Adrenal gland (tissue), 5 donors: ENCODE measurements around the gene ARL15.

Source experiments
- CTCF ChIP-seq, 6 experiments: fragments of 450-650 bp in 4 of 6; fragments of 200-600 bp in 2 of 6; sonication (generic) in 1 of 6; IDR thresholded peaks; 1 replicate in 5 of 6; 2 replicates in 1 of 6; pipeline versions ENCODE4 v1.5.1 to v1.8.0; 2016 to 2021; ENCODE audit warnings: antibody characterized with exemption in 6 of 6, mild to moderate bottlenecking in 2 of 6, moderate library complexity in 1 of 6
- POLR2A ChIP-seq, 2 donors: fragments of 450-650 bp; IDR thresholded peaks; one replicate each; pipeline ENCODE4 v1.6.1; 2017; ENCODE audit warnings: antibody characterized with exemption in 2 of 2, mild to moderate bottlenecking in 2 of 2, moderate library complexity in 1 of 2
- donor health status: DM: no; HTN: no; CAD: no.

- TF ChIP-seq CTCF (IDR thresholded peaks at IDR 0.05) (no peak), POLR2A (IDR thresholded peaks at IDR 0.05) (no peak)
Measured at GRCh38 chr5:54272746-54273145, 37.6 kb downstream of the ARL15 start.
